GM21367 (cell line): ENCODE data around the gene ANAPC4.
"Not testable (repeated sequence)": the region's sequence is repeated elsewhere in the genome, so short reads cannot be mapped to it uniquely, and the experiment has no call there.

Experiments used
- ATAC-seq: cut with Tn5 transposase; IDR thresholded peaks from one replicate; pipeline ENCODE4 v1.9.1; 2021; ENCODE audit not compliant: unreplicated experiment

ANAPC4 gene, protein sequence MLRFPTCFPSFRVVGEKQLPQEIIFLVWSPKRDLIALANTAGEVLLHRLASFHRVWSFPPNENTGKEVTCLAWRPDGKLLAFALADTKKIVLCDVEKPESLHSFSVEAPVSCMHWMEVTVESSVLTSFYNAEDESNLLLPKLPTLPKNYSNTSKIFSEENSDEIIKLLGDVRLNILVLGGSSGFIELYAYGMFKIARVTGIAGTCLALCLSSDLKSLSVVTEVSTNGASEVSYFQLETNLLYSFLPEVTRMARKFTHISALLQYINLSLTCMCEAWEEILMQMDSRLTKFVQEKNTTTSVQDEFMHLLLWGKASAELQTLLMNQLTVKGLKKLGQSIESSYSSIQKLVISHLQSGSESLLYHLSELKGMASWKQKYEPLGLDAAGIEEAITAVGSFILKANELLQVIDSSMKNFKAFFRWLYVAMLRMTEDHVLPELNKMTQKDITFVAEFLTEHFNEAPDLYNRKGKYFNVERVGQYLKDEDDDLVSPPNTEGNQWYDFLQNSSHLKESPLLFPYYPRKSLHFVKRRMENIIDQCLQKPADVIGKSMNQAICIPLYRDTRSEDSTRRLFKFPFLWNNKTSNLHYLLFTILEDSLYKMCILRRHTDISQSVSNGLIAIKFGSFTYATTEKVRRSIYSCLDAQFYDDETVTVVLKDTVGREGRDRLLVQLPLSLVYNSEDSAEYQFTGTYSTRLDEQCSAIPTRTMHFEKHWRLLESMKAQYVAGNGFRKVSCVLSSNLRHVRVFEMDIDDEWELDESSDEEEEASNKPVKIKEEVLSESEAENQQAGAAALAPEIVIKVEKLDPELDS

DNA sequence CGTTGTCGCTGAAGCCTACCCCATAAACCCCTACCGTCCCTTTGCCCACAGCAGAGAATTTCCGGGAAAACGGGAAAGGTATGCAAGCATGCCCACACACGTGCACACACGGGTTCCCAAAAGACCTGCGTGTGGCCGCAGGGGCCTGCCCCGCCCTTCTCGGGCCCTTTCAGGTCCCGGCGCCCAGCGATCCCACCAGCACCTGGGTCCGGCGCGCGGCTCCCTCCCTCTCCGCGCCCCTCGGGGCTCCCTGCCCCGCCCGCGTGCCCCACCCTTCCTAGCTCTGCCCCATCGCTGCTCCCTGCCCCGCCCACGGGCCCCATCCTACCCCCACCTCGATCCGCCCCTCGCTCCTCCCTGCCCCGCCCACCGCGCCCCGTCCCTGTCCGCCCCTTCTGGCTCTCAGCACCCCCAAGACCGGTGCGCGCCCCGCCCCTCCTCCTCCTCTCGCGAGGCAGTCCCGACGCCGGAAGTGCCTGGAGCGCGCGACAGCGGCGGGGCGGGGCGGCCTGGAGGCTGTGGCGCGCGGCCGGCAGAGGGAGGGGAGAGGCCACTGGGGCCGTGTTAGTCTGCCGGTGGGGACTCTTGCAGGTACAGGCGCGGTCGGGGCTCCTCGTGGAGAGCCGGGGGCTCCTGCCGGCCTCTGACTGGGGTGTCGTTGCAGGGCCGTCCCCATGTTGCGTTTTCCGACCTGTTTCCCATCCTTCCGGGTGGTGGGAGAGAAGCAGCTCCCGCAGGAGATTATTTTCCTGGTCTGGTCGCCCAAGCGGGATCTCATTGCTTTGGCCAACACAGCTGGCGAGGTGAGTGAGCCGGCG, at the start of gene ANAPC4:
TSS of gene ANAPC4 (plus strand) at position 510 of the 818 bp plus-strand sequence. CDS start at position 675, 165 bp downstream.
- ATAC-seq, result peak; percentile 93

DNA sequence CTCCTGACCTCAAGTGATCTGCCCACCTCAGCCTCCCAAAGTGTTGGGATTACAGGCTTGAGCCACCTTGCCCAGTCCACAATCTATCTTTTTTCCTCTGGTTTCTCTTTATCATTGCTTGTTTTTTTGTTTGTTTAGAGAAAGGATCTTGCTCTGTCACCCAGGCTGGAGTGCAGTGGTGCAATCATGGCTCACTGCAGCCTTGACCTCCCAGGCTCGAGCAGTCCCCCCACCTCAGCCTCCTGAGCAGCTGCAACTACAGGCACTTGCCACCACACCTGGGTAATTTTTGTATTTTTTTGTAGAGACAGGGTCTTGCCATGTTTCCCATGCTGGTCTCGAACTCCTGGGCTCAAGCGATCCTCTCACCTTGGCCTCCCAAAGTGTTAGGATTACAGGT, 48.6 kb upstream of the ANAPC4 start:
- not testable (repeated sequence) for ATAC-seq

DNA sequence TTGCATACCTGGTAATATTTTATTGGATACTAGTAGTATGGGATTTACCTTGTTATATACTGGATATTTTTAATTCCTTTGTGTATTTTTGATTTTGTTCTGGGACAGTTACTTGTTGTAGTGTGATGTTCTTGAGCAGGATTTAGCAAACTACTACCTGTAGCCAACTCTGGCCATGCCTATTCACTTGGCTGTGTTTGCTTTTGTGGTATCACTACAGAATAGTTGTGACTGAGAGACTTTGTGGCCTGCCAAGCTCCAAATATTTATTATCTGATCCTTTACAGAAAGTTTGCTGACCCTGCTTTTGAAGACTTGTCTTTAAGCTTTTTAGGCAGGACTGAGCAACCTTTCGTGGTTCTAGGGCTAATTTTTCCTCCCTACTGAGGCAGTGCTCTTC, 46.7 kb upstream of the ANAPC4 start:
- no peak for ATAC-seq

DNA sequence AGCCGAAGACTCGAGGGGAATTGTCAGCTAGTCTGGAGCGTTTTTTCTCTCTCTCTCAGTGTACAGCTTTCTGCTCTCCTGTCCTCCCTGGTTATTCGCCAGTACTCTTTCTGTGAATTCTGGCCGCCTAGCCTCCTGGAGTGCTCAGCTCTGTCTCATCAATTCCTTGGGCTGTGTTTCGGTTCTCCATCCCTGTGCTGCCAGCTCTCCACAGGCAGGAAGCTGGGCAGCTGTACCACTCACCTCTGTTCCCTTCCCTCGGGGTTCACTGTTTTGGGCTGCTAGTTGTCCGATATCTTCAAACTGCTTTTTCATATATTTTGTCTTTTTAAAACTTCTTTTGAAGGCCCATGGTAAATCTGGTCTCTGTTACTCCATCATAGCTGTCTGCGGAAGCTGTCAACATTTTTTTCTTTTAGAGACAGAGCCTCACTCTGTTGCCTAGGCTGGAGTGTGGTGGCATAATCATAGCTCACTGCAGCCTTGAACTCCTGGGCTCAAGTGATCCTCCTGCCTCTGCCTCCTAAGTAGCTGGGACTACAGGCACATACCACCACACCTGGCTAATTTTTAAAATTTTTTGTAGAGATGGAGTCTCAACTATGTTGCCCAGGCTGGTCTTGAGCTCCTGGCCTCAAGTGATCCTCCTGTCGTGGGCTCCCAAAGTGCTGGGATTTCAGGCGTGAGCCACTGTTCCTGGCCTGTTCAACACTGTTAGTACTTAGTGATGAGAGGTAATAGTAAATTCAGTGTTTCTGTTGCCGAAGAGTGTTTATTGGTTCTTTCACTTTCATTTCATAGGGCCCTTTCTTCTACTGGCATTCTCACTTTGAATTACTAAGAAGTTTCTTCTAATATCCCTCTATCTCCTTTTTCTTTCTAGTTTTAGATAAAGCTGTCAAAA, 45.9 kb upstream of the ANAPC4 start:
- peak; percentile 87 for ATAC-seq

DNA sequence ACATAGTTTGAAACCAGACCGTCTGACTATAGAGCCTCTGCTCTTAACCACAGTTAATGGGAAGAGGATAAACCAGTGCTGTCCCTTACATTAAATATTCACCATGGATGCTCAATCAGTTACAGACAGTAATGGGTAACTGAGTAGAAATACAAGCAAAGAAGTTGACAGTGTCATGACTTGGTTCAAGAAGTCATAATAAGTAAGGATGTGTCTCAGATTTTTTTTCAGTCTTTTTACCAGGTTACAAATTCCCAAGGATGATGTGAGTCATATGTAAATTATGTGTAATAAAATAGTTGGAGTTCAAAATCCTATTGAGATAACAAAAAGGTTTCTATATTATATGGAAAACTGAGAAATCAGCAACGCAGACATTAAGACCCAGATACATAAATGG, 33.4 kb upstream of the ANAPC4 start:
- ATAC-seq, result no peak

DNA sequence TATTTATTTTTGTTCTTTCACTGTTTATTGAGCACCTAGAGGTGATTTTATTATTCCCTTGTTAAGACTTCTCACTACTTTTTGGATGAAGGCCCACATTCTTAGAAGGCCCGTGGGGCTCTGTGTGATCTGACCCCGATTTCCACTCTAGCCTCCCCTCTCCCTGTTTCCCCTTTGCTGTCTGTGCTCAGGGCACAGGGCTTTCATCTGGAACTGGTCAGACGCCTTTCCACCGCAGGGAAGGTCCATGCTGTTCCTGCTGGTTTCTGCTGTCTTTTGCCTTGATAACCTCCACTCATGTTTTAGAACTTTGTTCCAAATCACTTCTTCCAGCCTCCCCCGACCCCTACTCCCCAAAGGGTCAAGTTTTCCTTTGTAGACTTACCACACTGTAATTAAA, 31.3 kb upstream of the ANAPC4 start:
- no peak for ATAC-seq

DNA sequence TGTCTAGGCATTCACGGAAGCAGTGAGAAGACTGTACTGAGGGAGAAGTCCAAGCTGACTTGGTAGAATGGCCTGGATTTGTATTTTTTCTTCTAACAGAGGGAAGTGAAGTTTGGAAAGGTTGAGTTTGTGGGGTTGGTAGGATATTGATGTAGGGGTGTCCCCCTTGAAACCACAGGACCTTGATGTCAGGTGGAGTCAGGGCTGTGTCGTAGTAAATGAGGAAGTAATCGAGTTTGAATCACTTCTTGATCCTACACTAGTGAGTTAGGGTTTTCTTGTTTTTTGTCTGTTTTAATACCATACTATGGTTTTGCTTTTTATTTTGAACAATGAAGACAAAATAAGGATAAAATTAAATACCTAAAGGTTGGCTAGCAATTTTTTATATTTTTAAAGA, 30.1 kb upstream of the ANAPC4 start:
- peak; percentile 49 for ATAC-seq

DNA sequence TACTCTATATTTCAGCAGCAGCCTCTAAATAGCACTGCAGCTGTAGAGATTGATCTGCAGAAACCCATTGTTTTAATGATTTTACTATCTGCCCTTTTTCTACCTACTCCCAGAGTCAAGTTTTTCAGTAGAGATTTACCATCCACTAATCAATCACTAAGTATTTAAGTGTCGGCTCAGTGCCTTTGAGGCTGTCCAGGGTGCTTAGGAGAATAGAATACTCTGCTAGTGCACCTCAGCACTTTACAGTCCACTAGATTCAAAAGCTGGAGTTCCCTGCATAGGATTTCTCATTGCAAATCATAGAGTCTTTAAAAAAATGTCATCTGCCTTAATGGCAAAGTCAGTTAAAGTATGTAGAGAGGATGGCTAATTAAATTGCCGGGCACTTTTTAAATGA, 29.6 kb upstream of the ANAPC4 start:
- no peak for ATAC-seq

DNA sequence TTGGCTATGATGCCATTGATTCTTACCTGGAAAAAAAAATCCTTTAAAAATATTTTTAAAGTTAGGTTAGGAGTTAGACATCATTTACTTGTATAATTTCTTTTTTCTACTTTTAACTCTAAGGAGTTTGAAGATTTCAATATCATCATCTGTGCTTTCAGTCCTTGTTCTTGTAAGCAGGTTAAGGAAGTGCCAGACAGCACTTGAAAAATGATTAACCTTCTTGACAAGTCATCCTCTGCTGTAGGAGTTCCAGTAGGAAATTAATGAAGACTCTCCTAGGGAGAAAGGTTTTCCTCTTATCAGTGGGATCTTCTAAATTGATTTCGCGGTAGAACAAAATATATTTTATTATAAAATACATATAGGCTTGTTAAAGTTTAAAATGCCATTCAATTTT, 29.1 kb upstream of the ANAPC4 start:
- ATAC-seq, result no peak

DNA sequence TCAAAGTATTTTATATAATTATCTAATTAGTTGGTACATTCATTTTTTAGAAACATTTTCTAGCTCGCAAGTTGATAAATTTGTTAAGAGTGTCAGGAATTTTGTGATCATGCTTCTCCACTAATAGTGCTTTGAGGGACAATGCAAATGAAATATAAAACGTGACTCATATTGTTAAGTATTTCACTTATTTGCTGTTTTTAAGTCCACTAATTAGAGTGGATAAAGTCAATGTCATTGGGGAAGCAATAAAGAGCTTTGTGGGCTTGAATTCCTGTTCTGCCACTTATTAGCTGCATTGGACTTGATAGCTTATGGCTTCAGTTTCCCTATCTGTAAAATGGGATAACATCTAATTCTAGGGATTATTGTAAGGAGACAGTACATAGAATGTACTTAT, 26.5 kb upstream of the ANAPC4 start:
- ATAC-seq, result no peak

DNA sequence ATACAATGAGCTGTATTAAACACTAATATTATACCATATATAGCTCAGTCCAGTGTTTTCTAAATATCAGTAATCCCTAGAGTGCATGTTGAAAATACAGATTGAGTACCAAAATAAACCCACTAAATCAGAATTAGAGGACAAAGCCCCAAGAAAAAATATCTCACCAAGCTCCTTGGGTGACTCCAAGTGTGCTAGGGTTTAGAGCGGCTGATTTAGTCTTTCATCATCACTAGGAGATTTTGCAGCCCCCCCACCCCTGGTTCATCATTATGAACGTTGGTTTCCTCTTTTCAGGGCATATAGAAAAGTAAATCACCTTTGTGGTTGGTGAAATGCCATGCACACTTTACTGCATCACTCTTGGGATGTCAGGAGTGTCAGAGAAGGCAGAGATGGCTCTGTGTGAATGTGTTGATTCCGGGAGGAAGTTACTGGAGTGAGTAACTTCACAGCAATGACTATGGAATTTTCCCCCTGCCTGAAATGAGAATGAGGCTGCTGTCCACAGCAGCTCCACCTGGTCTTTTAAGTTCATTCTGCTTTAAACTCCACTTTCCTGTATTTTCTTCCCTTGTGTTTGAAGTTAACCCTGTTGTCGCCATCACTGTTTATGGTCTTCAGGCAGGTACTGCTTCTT, 25.2 kb upstream of the ANAPC4 start:
- ATAC-seq, result no peak

DNA sequence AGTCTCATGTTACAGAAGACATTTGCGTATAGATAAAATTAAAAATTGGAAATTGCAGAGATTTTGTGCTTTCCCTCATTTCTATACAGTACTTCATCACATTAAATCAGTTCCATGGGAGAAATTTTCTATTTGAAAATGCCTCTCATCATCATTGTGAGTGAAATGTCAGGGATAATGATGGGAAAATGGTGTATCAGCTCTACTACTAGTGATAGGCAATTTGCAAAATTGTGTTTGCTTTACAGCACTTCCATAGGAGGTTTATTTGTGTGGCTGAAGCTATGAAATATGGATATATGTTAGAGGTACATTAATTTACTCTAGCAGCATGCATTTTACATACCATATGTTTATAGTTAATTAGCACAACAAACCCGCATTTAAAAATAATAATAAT, 21.0 kb upstream of the ANAPC4 start:
- ATAC-seq, result no peak

DNA sequence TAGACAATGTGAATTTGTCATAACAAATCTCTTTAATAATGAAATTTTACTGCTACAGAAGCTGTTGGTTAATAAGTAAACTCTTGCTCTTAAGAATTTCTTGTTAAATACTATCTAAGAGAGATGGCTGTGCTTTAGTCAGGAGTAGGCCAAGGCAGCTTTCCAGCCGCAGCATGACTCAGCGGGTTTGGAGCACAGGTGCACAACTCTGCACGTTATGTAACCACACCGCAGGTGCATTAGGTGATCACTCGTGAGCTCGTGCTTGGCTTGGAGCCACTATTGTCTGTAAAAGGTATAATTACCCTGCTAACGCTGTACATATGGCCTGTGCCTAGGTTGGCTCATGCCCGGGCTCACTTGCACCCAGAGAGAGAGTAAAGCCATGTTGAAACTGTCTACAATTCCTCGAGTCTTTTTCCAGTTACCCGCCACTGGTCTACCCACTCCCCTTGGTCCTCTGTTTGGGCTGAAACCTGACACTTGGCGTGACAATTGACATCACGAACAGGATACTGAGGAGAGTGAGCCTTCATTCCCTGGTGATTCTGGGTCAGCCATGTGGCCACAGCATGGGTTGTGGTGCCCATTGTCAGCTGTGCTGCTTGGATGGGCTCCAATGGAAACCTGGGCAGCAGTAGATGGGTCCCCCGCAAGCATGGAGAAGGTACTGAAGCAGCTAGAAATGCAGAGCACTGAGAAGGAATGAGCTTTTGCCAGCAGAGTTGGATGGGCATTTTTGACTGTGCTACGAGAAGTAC, 18.4 kb upstream of the ANAPC4 start:
- ATAC-seq, result no peak

DNA sequence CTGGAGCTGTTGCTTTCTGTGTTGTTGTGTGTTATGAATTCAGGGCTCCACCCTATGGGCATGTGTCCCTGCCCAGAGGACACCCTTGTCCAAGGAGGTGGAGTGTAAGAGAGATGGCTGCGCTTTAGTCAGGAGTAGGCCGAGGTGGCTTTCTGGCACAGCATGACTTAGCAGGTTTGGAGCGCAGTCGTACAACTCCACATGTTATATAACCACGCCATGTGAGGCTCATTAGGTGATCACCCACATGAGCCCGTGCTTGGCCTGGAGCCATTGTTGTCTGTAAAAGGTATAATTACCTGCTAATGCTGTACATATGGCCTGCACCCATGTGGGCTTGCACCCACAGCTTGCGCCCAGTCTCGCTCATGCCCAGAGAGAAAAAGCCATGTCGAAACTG, 15.8 kb upstream of the ANAPC4 start:
- ATAC-seq, result no peak

DNA sequence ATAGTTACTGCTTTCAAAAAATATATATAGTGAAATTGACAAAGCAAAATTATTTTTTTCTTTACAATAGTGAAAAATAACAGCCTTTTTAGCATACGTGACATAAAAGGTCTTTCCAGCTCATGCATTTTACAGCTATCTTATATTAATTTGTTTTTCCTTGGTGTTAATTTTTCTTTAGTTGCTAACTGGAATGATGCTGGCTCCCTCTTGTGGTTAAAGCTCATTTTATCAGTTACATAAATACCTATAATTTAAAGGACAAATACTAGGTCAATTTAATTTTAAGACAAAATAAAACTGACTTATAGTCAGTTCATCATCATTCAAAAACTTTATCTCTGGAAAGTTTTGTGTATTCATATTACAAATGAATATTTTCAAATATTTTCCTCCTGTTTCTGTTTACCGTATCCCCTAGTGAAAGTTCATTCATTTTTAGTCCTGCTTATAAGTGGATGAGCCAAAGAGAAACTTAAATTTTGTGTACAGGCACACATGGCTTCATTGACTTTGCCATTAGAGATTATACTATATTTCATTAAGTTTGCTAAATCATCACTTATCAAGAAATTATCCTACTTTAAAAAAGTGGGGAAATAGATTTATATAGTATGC, 9.9 kb upstream of the ANAPC4 start:
- no peak for ATAC-seq

DNA sequence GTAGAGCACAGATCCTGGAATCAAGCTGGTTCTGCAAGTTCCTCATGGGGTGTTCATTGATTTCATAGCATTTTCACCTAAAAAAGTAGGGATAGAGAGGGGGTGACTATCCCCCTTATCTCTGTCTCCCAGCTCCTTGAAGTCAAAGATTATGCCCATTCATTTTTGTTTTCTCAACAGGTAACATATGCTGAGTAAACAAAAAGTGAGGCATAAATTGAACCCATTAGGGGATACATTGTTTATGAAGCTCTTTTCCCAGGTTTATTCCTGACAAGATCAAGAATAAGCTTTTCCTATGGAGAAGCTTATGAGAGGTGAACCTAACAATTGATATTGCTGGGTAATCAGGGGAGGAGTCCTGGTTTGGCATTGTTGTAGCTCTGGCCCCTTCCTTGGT, 9.2 kb upstream of the ANAPC4 start:
- no peak for ATAC-seq

DNA sequence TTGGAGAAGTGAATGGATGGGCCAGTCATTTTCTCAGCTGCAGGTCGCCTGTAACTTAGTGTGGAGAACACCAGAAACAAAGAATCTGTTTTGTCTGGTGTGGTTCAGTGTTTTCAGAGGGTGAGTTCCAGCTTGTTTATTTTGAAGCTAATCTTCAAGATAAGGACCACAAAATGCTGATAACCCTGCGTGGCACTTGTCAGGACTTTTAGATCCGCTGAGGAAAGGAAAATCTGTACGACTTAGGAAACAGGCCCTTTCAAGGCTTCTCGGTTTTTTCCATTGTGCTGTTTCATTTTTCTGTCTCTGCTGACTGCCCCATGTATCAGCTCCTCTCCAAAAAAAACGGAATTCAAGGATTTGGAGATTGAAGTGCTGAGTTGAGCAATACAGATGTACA, 8.7 kb upstream of the ANAPC4 start:
- ATAC-seq, result no peak

DNA sequence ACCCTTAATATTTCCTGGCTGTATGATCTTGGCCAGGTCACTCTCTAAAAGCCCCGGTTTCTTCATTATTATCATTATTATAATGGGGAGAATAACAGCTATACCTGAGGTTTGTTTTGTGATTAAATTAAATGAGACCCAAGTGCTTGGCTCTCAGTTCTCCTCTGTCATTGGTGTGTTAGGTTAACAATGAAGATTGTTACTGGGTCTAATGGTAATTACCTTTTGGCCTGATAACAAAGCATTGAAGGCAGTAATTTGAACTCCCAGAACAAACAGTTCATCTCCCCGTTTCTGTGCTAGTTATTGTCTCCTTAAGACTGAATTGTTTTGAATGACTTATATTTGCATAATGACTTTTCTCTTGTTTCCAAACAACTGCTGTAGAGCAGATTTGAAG, 6.8 kb upstream of the ANAPC4 start:
- ATAC-seq, result no peak

DNA sequence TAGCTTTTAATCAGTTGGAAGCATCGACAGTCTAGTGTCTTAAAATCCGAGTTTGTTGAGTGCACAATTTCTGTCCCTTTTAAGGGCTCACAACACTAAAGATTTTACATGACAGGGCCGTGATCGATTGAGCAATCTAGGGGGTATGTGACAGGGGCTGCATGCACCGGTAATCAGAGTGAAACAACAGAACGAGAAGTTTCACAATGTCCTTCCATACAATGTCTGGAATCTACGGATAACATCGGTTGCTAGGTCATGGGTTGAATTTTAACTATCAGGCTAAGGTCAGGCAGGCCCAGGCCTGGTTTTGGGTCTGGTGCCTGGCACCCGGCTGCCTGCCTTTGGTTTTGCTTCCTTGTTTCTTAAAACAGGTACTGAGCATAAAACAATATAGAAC, 4.5 kb upstream of the ANAPC4 start:
- not testable (repeated sequence) for ATAC-seq
